ENCODE results near the gene PTPRT.

GRCh38 chr20:42795111-42795695 is 394.5 kb downstream of the PTPRT start:
- TF ChIP-seq CTCF (conservative IDR thresholded peaks at IDR 0.05 in 1 of 2, IDR thresholded peaks at IDR 0.05 in 1 of 2; ENCODE audit: low read depth in 1 of 2, low read length in 2 of 2) (no peak), EZH2 (IDR thresholded peaks at IDR 0.05; ENCODE audit: low read length, missing control alignments) (no peak)
